Measurements from ENCODE around the gene GLRB. TPM values are rescaled to one million over a fixed set of nuclear protein-coding genes. Genes with fewer than 3 reads are reported as not detected.

Gene GLRB
- total RNA-seq, 1 experiment from 2014 or later: 0.70 TPM

DNA sequence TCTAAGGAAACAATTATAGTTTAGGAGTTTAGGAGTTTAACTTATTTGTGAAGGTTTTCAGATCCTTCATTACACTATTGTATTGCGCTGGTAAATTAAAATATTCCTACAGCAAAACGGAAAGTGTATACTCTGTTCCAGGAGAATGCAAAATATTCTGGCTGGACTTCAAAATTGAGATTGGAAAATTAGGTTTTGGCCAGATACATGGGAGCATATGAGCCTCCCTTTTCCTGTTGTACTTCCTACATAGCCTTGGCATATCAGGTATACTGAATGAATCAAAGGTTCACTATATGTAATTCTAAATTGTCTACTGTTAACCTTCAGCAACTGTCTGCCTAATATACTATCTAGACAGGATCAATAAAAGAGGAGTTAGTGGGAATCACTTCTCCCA, 119.4 kb downstream of the GLRB start:
- H3K27me3 Mint-ChIP-seq (ENCODE audit: low read depth): no peaks in the 10 kb centered on the region

More for the DNA sequence above, 119.4 kb downstream of the GLRB start:
- Histone ChIP-seq H3T11ph (ENCODE audit: low read length) (no peak overlapping the region), H4K20me1 (ENCODE audit: control insufficient read depth, insufficient read depth, insufficient read length) (no peaks in the 10 kb centered on the region), H3K4me2 (ENCODE audit: insufficient read depth, insufficient read length, low read length) (no peak overlapping the region), H3K27ac (ENCODE audit: insufficient read length, low read depth, low read length) (no peak overlapping the region), H2AFZ (ENCODE audit: low read length) (no peak overlapping the region), H3K23ac (ENCODE audit: insufficient read length, low read depth, low read length) (no peak overlapping the region), H3K4ac (ENCODE audit: low read depth, low read length) (no peak overlapping the region), H2BK5ac (ENCODE audit: insufficient read length, low read length) (no peak overlapping the region), H2BK20ac (ENCODE audit: low read depth, low read length, poor library complexity, severe bottlenecking) (no peak overlapping the region), H3K9ac (ENCODE audit: extremely low read depth, insufficient read length, low read length) (no peak overlapping the region), H3K4me1 (ENCODE audit: insufficient read depth, low read length) (peaks cover 3% of the 10 kb centered on the region; the same call in 1 of the 2 replicates), H4K8ac (replicated peaks; ENCODE audit: insufficient read length, low read depth, low read length) (no peak overlapping the region), H3K56ac (ENCODE audit: insufficient read length, low read depth, low read length) (no peak overlapping the region), H4K91ac (ENCODE audit: insufficient read length, low read depth, low read length) (no peak overlapping the region), H2BK12ac (ENCODE audit: insufficient read length, low read depth, low read length) (no peak overlapping the region), H3K18ac (ENCODE audit: insufficient read length, low read depth, low read length) (no peak overlapping the region), H2AK5ac (ENCODE audit: insufficient read length, low read length) (no peak overlapping the region), H3K79me1 (ENCODE audit: insufficient read depth, low read depth, low read length, poor library complexity, severe bottlenecking) (no peaks in the 10 kb centered on the region), H2BK120ac (ENCODE audit: low read depth, low read length, poor library complexity, severe bottlenecking) (no peak overlapping the region), H3K9me3 (ENCODE audit: control insufficient read depth, low read depth, low read length) (no peaks in the 10 kb centered on the region), H4K5ac (ENCODE audit: insufficient read length, low read depth, low read length) (no peak overlapping the region), H3K23me2 (ENCODE audit: insufficient read length, low read depth, low read length, poor library complexity, severe bottlenecking) (no peaks in the 10 kb centered on the region), H2BK15ac (ENCODE audit: low read depth, low read length) (no peak overlapping the region), H3K27me3 (ENCODE audit: insufficient read depth, low read length) (no peaks in the 10 kb centered on the region), H3K79me2 (ENCODE audit: insufficient read depth, low read length) (no peaks in the 10 kb centered on the region), H3K14ac (ENCODE audit: insufficient read depth, low read length) (no peak overlapping the region)
- DNase-seq: no peak
- no peak overlapping the region for H3K4me3 Mint-ChIP-seq
- no peaks in the 10 kb centered on the region for H3K9me3 Mint-ChIP-seq
- no peaks in the 10 kb centered on the region for H3K36me3 Mint-ChIP-seq (ENCODE audit: insufficient read depth in 1 of 3, low read depth in 3 of 3)
- H3K4me1 Mint-ChIP-seq: peaks cover 11 to 16% of the 10 kb centered on the region in 2 experiments
- H3K27ac Mint-ChIP-seq: no peak overlapping the region
- WGBS (ENCODE audit: extremely low coverage, insufficient read length, low lambda C conversion rate): no CpG with 5 or more reads among the region's 2 CpGs
- no peak for TF ChIP-seq CTCF (conservative IDR thresholded peaks at IDR 0.05)

Measured in H9 (cell line).